K562 (cell line): ENCODE measurements around the gene RFLNA. TPM values are rescaled to one million over a fixed set of nuclear protein-coding genes. Genes with fewer than 3 reads are reported as not detected.

Experiments
- ATAC-seq: fragments of 200-7000 bp; cut with Tn5 transposase; 3 replicates; pipeline ENCODE4 v1.9.1; 2020; ENCODE audit warnings: moderate library complexity
- BruUV-seq: library from RNA; stranded (reverse); fragments of 400-500 nt; replicated peaks from 2 replicates; lab custom pipeline; 2021; lab: Mats Ljungman, UMichigan
- CTCF ChIA-PET: fragments of 300-600 bp; formaldehyde crosslinking; extraction: SDS; loops from one replicate; lab custom pipeline; 2021; ENCODE audit warnings: low intra/inter-chr PET ratio; lab: Yijun Ruan, JAX
- POLR2A ChIA-PET: fragments of 300-600, 350-650 bp; sonication (Branson Sonifier 250); formaldehyde crosslinking; extraction: SDS; loops from one replicate; lab custom pipeline; 2021; ENCODE audit warnings: antibody characterized with exemption, inconsistent platforms; lab: Yijun Ruan, JAX
- DNase-seq, 4 experiments: peaks; one replicate each; pipeline versions ENCODE4 v3.0.0 to v3.0.0-alpha.2; 2011 to 2018; ENCODE audit warnings: low spot score in 3 of 4, mixed read lengths in 3 of 4; ENCODE audit errors: extremely low read depth in 1 of 4
- FAIRE-seq: peaks from 2 replicates; lab custom pipeline; 2011; peaks lifted over from hg19 to GRCh38; lab: Jason Lieb, UNC
- H2AFZ ChIP-seq: 2 replicates; pipeline ENCODE4 v1.6.0; 2011; ENCODE audit warnings: low read depth, low read length, control low read depth, inconsistent platforms
- H3K27ac ChIP-seq: fragments of 200-600 bp; 3 replicates; pipeline ENCODE4 v1.8.0; 2011; ENCODE audit warnings: low read depth, mild to moderate bottlenecking, control low read depth, inconsistent platforms, low read length, moderate library complexity, mixed read lengths; ENCODE audit errors: extremely low read depth
- H3K27me3 ChIP-seq, 2 experiments: fragments of 300-600 bp in 1 of 2; 2 replicates in 1 of 2; 3 replicates in 1 of 2; pipeline versions ENCODE4 v1.6.0 to v1.8.0; 2011; ENCODE audit warnings: inconsistent platforms in 2 of 2, low read length in 2 of 2, mild to moderate bottlenecking in 1 of 2, mixed read lengths in 1 of 2, moderate library complexity in 1 of 2; ENCODE audit not compliant: control insufficient read depth in 2 of 2, insufficient read depth in 2 of 2
- H3K36me3 ChIP-seq: fragments of 300-600 bp; 3 replicates; pipeline ENCODE4 v1.8.0; 2011; ENCODE audit warnings: mild to moderate bottlenecking, low read length, inconsistent platforms; ENCODE audit not compliant: control insufficient read depth, insufficient read depth
- H3K4me1 ChIP-seq, 2 experiments: fragments of 200-600 bp in 1 of 2; replicated peaks in 1 of 2; 2 replicates in 1 of 2; 3 replicates in 1 of 2; pipeline versions ENCODE4 v1.5.1 to v1.8.0; 2011; ENCODE audit warnings: inconsistent platforms in 2 of 2, low read length in 2 of 2, mild to moderate bottlenecking in 1 of 2, mixed read lengths in 1 of 2, moderate library complexity in 1 of 2; ENCODE audit not compliant: control insufficient read depth in 2 of 2, insufficient read depth in 2 of 2
- H3K4me2 ChIP-seq: 2 replicates; pipeline ENCODE4 v1.6.1; 2011; ENCODE audit warnings: low read length, control low read depth, inconsistent platforms, mixed read lengths; ENCODE audit not compliant: insufficient read depth
- H3K4me3 ChIP-seq: fragments of 200-600 bp; sonication (generic), shearing (Covaris generic); 2 replicates; pipeline ENCODE4 v1.5.1; 2016; ENCODE audit warnings: control low read depth, inconsistent platforms
- H3K79me2 ChIP-seq: fragments of 200-600 bp; 3 replicates; pipeline ENCODE4 v1.8.0; 2011; ENCODE audit warnings: low read length, inconsistent platforms; ENCODE audit not compliant: control insufficient read depth, insufficient read depth
- H3K9ac ChIP-seq, 2 experiments: 2 replicates each; pipeline versions ENCODE4 v1.6.0 to v1.6.1; 2011; ENCODE audit warnings: low read depth in 2 of 2, low read length in 2 of 2, control low read depth in 1 of 2, inconsistent platforms in 1 of 2, mild to moderate bottlenecking in 1 of 2, mixed read lengths in 1 of 2; ENCODE audit not compliant: insufficient read depth in 1 of 2
- H3K9me1 ChIP-seq: one replicate; pipeline ENCODE4 v1.6.0; 2011; ENCODE audit warnings: inconsistent platforms, mild to moderate bottlenecking, low read length, moderate library complexity; ENCODE audit not compliant: control insufficient read depth, insufficient read depth
- H3K9me3 ChIP-seq: replicated peaks from 2 replicates; pipeline ENCODE4 v1.5.1; 2011; ENCODE audit warnings: low read depth, low read length, inconsistent platforms; ENCODE audit not compliant: control insufficient read depth, insufficient read depth
- H4K20me1 ChIP-seq: replicated peaks from 2 replicates; pipeline ENCODE4 v1.6.1; 2011; ENCODE audit warnings: low read length, inconsistent platforms, mixed read lengths; ENCODE audit not compliant: control insufficient read depth, insufficient read depth
- HMG20A ChIP-seq: fragments of 450-650 bp; formaldehyde crosslinking; conservative IDR thresholded peaks from 2 replicates; pipeline ENCODE4 v1.4.0; 2020; ENCODE audit warnings: mild to moderate bottlenecking, mixed read lengths
- RBM15 ChIP-seq: fragments of 200-400 bp; formaldehyde crosslinking; IDR thresholded peaks from 2 replicates; pipeline ENCODE4 v1.6.1; 2018; ENCODE audit warnings: mild to moderate bottlenecking, low read length, moderate library complexity; ENCODE audit not compliant: insufficient read depth
- RFX5 ChIP-seq: IDR thresholded peaks from 2 replicates; pipeline ENCODE4 v1.6.1; 2011; ENCODE audit warnings: low read depth, mild to moderate bottlenecking, improper control_type of control experiment, low read length
- ZNF121 ChIP-seq: sonication (generic); formaldehyde crosslinking; conservative IDR thresholded peaks from 2 replicates; pipeline ENCODE4 v1.8.0; 2022; ENCODE audit warnings: missing genetic modification reagents
- ZNF384 ChIP-seq: IDR thresholded peaks from 2 replicates; pipeline ENCODE4 v1.6.1; 2012; ENCODE audit warnings: low read depth, low read length, improper control_type of control experiment
- WGBS: fragments of 100-300 bp; shearing (Covaris generic); methylation state at CpG from one replicate; pipeline ENCODE4 v1.1.6; 2016; ENCODE audit warnings: low coverage, mixed read lengths; ENCODE audit not compliant: insufficient coverage; ENCODE audit errors: missing lambda C conversion rate; 5-methylcytosine and 5-hydroxymethylcytosine counted together
- in situ Hi-C: fragments of 300-500 bp; cut with MboI; formaldehyde crosslinking; loops from 4 replicates; pipeline ENCODE4 v1.15.0; 2018; ENCODE audit warnings: inconsistent platforms, mixed read lengths
- intact Hi-C: fragments of 100-400 bp; cut with micrococcal nuclease; formaldehyde crosslinking; loops from 2 replicates; pipeline ENCODE4 v1.14.2; 2022
- polyA plus RNA-seq, 8 experiments: library from polyadenylated mRNA; depleted of rRNA in 4 of 8; stranded (reverse) in 5 of 8; unstranded in 3 of 8; fragments of >200 nt; fragmentation: Nextera tagmentation in 2 of 8; fragmentation: Illumina TruSeq in 1 of 8; extraction: Ambion mirVana in 2 of 8; extraction: Trizol in 1 of 8; gene quantifications; 2 replicates each; pipeline versions ENCODE4 v1.2.1 to v1.2.3, GENCODE V29; 2011 to 2014; ENCODE audit warnings: inconsistent platforms in 1 of 8, missing spikeins in 1 of 8
- total RNA-seq, 7 experiments: library from RNA; depleted of rRNA in 6 of 7; stranded (reverse); fragments of >200 nt in 6 of 7; fragmentation: Illumina TruSeq in 2 of 7; extraction: Trizol in 2 of 7; gene quantifications; 2 replicates each; pipeline versions ENCODE4 v1.2.1 to v1.2.3, GENCODE V29; 2011 to 2021; ENCODE audit warnings: low replicate concordance in 1 of 7

RFLNA gene
- total and polyA plus RNA-seq, 9 of the 15 experiments (the other 6 are each of a cell fraction or from before 2014, with no cell fraction given) = not detected

- no peak for FAIRE-seq
- POLR2A ChIA-PET = no interaction called here
- no peaks in the 10 kb centered on the region for H3K36me3 ChIP-seq
- BruUV-seq = no TSS peak
- no peaks in the 10 kb centered on the region for H3K9me3 ChIP-seq
- H3K4me2 ChIP-seq = no peak overlapping the region
- H3K27ac ChIP-seq = no peak overlapping the region
- WGBS = 6% methylated on average over 6 of the region's 7 CpGs
- no peak for ATAC-seq
- no peak overlapping the region for H3K4me3 ChIP-seq
- DNase-seq = no peak
- peaks cover 15% of the 10 kb centered on the region; the same call in 1 of the 2 replicates for H4K20me1 ChIP-seq
- peaks cover 0 to 27% of the 10 kb centered on the region in 2 experiments; a peak in 2 of 5 replicates for H3K4me1 ChIP-seq
- in situ Hi-C loops = no loop called here
- intact Hi-C loops = loop anchor here (10.0 kb wide), 2 partner anchors 145 to 465 kb away; no protein-coding TSS in a partner anchor
- no peaks in the 10 kb centered on the region for H3K79me2 ChIP-seq
- no peak overlapping the region for H2AFZ ChIP-seq
- H3K9ac ChIP-seq = no peak overlapping the region
- CTCF ChIA-PET = no interaction called here
- H3K27me3 ChIP-seq = peaks cover 37 to 84% of the 10 kb centered on the region in 2 experiments
- H3K9me1 ChIP-seq = no peaks in the 10 kb centered on the region
- TF ChIP-seq RFX5 (no peak), ZNF121 (CRISPR knock-in tag) (peak; percentile 69), RBM15 (no peak)
- TF ChIP-seq, all 486 proteins: peak for 1
Observed at GRCh38 chr12:124309744-124310143, 14.9 kb downstream of the RFLNA start.

DNA sequence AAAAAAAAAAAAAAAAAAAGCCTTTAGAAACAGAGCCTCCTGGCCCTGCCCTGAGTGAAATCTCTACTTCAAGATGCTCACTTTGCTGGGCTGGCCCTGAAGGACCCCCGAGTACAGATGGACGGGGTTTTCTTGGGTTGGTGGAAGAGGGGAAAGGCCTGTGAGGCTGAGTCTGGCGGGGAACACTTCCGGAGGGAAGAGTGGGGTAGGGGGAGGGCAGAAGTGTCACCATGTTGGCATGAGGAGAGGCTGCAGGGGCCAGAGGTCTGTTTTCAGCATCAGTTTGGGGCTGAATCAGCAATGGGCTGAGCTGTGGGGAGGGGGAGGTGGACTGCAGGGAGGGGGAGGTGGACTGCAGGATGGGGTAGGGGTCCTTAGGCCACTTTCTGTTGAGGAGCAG lies 15.3 kb downstream of the RFLNA start:
- DNase-seq (no peak), ATAC-seq (no peak), FAIRE-seq (no peak)
- no peak overlapping the region for H3K4me3 ChIP-seq
- H3K4me1 ChIP-seq = peaks cover 0 to 27% of the 10 kb centered on the region in 2 experiments; a peak in 2 of 5 replicates
- no peak overlapping the region for H3K4me2 ChIP-seq
- no peak overlapping the region for H3K27ac ChIP-seq
- intact Hi-C loops = loop anchor here (10.0 kb wide), 1 partner anchor 465 kb away; no protein-coding TSS in a partner anchor
- POLR2A ChIA-PET = interaction anchor here (1.5 kb wide), 1 partner anchor 9 kb away, joined by 7 read pairs; no protein-coding TSS in a partner anchor
- TF ChIP-seq HMG20A (no peak), ZNF384 (peak; percentile 43; the same call in 1 of the 2 replicates)
- 0% methylated on average over 4 of the region's 4 CpGs for WGBS
- CTCF ChIA-PET = no interaction called here
- in situ Hi-C loops = no loop called here
- H3K36me3 ChIP-seq = no peaks in the 10 kb centered on the region
- H3K27me3 ChIP-seq = peaks cover 39 to 84% of the 10 kb centered on the region in 2 experiments
- BruUV-seq = no TSS peak
- H2AFZ ChIP-seq = no peak overlapping the region
- H4K20me1 ChIP-seq = peaks cover 12% of the 10 kb centered on the region; the same call in 1 of the 2 replicates
- H3K9me3 ChIP-seq = no peaks in the 10 kb centered on the region
- no peak overlapping the region for H3K9ac ChIP-seq
- H3K9me1 ChIP-seq = no peaks in the 10 kb centered on the region
- no peaks in the 10 kb centered on the region for H3K79me2 ChIP-seq
